IgD-negative memory B cell (primary cell): Measurements from ENCODE around the gene LRRK2. TPM values are rescaled to one million over a fixed set of nuclear protein-coding genes. Genes with fewer than 3 reads are reported as not detected.
"Not testable (repeated sequence)": the region's sequence is repeated elsewhere in the genome, so short reads cannot be mapped to it uniquely, and the experiment has no call there.

Source experiments
- H3K27ac Mint-ChIP-seq, 3 donors: one replicate each; pipeline ENCODE4 v1.8.0; 2020 to 2022; ENCODE audit warnings: mild to moderate bottlenecking in 3 of 3, mixed read lengths in 3 of 3, moderate library complexity in 1 of 3
- H3K27me3 Mint-ChIP-seq: one replicate; pipeline ENCODE4 v1.8.0; 2021; ENCODE audit warnings: mixed read lengths
- H3K36me3 Mint-ChIP-seq: one replicate; pipeline ENCODE4 v1.8.0; 2020; ENCODE audit warnings: mild to moderate bottlenecking, mixed read lengths
- H3K4me1 Mint-ChIP-seq, 3 donors: one replicate each; pipeline ENCODE4 v1.8.0; 2020 to 2022; ENCODE audit warnings: mixed read lengths in 3 of 3, mild to moderate bottlenecking in 1 of 3
- H3K4me3 Mint-ChIP-seq, 4 donors: one replicate each; pipeline ENCODE4 v1.8.0; 2020 to 2022; ENCODE audit warnings: mild to moderate bottlenecking in 4 of 4, mixed read lengths in 4 of 4, moderate library complexity in 3 of 4
- H3K9me3 Mint-ChIP-seq, 3 donors: one replicate each; pipeline ENCODE4 v1.8.0; 2020 to 2021; ENCODE audit warnings: mixed read lengths in 3 of 3, mild to moderate bottlenecking in 1 of 3
- polyA plus RNA-seq: library from polyadenylated mRNA; unstranded; fragments of 300-500 nt; fragmentation: Illumina TruSeq; gene quantifications from one replicate; pipeline ENCODE4 v1.2.3, GENCODE V29; 2021

Gene LRRK2
- polyA plus RNA-seq, 1 donor from 2014 or later = 6.8 TPM

GRCh38 chr12:40335991-40336390 lies 111.2 kb downstream of the LRRK2 start:
- peaks cover 0 to 2% (median under 1%) of the 10 kb centered on the region in 3 donors for H3K9me3 Mint-ChIP-seq
- no peak overlapping the region for H3K27ac Mint-ChIP-seq
- peaks cover 0 to 4% (median 1%) of the 10 kb centered on the region in 3 donors for H3K4me1 Mint-ChIP-seq
- peaks cover 9% of the 10 kb centered on the region for H3K36me3 Mint-ChIP-seq
- no peak overlapping the region for H3K4me3 Mint-ChIP-seq
- H3K27me3 Mint-ChIP-seq = no peaks in the 10 kb centered on the region

DNA sequence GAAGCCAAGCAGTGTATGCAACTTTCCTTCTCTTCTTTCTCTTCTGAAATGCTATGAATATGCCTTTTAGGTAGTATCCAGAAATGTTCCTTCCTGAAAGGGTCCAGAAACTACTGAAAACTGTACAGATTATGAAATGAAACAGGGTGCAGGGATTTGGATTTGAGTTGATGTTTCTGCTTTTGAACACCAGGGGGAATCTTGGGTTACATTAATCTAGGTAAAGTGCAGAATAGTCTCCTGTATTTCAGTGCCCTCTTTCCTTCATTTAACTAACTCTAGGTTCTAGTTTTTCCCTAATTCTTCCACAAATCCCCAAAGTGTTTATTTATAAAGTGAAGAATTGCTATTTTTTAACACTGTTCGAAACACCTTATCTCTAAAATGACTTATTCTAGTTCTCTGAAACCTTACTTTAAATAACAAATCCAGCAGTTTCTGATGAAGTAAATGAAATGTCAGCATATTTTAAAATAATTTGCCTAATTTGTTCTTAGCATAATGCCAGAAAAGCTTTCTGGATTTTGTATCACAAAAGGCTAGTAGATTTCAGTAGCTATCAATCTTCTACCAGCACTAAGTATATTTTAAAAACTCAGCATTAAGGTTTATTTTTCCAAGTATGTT lies 111.9 kb downstream of the LRRK2 start:
- H3K9me3 Mint-ChIP-seq = no peaks in the 10 kb centered on the region
- peaks cover 9% of the 10 kb centered on the region for H3K36me3 Mint-ChIP-seq
- H3K27me3 Mint-ChIP-seq = no peaks in the 10 kb centered on the region
- no peak overlapping the region for H3K4me3 Mint-ChIP-seq
- peaks cover 0 to 4% (median 1%) of the 10 kb centered on the region in 3 donors for H3K4me1 Mint-ChIP-seq
- no peak overlapping the region for H3K27ac Mint-ChIP-seq

- peaks cover 4 to 9% (median 8%) of the 10 kb centered on the region in 3 donors for H3K4me1 Mint-ChIP-seq
- H3K27ac Mint-ChIP-seq = no peak overlapping the region
- peaks cover 11% of the 10 kb centered on the region for H3K36me3 Mint-ChIP-seq
- H3K4me3 Mint-ChIP-seq = no peak overlapping the region
- H3K9me3 Mint-ChIP-seq = no peaks in the 10 kb centered on the region
- H3K27me3 Mint-ChIP-seq = no peaks in the 10 kb centered on the region
Measured at GRCh38 chr12:40338071-40338470, 113.3 kb downstream of the LRRK2 start.

DNA sequence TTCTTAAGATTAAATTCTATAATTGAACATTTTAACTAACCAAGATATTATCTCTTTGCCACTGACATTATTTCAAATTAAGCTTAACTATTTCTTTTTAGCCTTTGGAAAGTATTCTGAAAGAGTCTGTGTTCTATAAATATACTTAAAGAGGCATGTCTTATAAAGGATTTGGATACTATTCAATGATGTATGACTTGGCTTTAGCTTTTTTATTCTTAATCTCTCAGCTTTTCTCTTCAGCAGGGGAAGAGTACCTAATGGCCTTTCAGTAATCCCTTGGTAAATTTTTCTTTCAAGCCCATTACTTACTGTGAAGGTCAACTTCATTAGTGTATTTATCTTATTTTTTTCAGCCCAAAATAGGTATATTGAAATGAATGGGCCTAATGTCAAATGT lies 113.8 kb downstream of the LRRK2 start:
- Mint-ChIP-seq H3K27ac (no peak overlapping the region), H3K4me3 (no peak overlapping the region), H3K27me3 (no peaks in the 10 kb centered on the region), H3K9me3 (no peaks in the 10 kb centered on the region), H3K4me1 (peaks cover 4 to 9% (median 8%) of the 10 kb centered on the region in 3 donors), H3K36me3 (peaks cover 10% of the 10 kb centered on the region)

DNA sequence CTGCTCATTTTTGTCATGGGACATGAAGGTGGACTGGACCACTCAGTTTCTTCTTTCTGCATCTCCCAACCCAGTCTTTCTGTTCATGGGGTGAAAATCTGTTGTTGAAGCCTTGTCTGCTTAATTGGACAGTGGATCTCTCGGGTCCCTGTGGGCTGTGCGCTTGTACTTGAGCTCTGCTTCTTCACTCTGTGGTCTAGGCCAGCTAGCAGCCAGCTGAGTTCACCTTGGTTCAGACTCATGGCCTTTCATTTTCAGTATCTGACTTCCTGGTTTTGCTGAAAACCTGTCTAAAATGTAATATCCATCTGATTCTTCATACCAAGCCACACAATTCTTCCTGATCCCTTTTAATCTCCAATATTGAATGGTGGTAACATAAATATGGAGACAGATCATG lies 117.2 kb downstream of the LRRK2 start:
- Mint-ChIP-seq H3K27ac (peak overlapping the region in 1 of 3 donors; percentile 90), H3K27me3 (no peaks in the 10 kb centered on the region), H3K4me1 (peaks cover 4 to 8% (median 5%) of the 10 kb centered on the region in 3 donors), H3K4me3 (peak overlapping the region in 2 of 4 donors; percentile 29 to 74), H3K9me3 (no peaks in the 10 kb centered on the region), H3K36me3 (peaks cover 11% of the 10 kb centered on the region)

- H3K9me3 Mint-ChIP-seq = no peaks in the 10 kb centered on the region
- H3K4me3 Mint-ChIP-seq = no peak overlapping the region
- peaks cover 10% of the 10 kb centered on the region for H3K36me3 Mint-ChIP-seq
- H3K27ac Mint-ChIP-seq = no peak overlapping the region
- H3K4me1 Mint-ChIP-seq = peaks cover 4 to 7% (median 5%) of the 10 kb centered on the region in 3 donors
- no peaks in the 10 kb centered on the region for H3K27me3 Mint-ChIP-seq
Measured at GRCh38 chr12:40343124-40343523, 118.3 kb downstream of the LRRK2 start.

DNA sequence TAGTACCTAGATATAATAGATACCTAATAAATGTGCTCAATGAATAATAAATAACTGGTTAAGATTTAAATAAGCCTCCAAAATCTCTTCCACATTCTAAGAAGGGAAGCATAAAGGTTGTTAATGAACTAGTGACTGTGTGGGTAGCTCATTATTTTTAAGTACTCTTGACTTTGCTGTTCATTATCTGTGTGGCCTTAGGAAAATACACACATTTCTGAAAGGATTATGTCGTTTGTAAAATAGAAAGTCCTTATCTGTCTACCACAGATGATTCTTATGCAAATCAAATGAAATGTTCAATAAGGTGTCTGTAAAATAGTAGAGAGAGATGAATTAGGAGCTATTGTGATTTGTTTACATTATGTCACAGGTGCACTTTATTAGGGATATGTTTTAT lies 119.5 kb downstream of the LRRK2 start:
- H3K36me3 Mint-ChIP-seq = peaks cover 10% of the 10 kb centered on the region
- no peaks in the 10 kb centered on the region for H3K27me3 Mint-ChIP-seq
- H3K4me1 Mint-ChIP-seq = peaks cover 4 to 7% (median 5%) of the 10 kb centered on the region in 3 donors
- no peak overlapping the region for H3K27ac Mint-ChIP-seq
- H3K4me3 Mint-ChIP-seq = no peak overlapping the region
- H3K9me3 Mint-ChIP-seq = no peaks in the 10 kb centered on the region

DNA sequence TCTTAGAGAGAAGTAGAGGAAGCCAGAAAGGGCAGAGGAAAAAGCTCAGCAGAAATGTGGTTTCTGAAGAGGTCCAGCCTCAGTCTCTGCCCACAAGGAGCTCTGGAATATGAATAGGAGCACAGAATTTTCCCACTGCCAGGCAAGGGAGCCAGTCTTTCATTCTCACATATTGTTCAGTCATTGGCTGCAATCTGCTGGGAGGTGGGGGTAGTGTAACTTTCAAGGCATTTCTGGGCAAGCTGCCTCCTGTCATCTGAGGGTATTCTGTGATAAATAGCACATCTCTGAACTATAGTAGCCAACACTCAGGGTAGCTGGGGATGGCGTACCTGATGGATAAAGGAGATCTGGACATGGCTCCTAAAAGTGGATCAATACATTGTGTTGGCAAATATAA lies 127.2 kb downstream of the LRRK2 start:
- Mint-ChIP-seq H3K36me3 (peaks cover 9% of the 10 kb centered on the region), H3K27me3 (no peaks in the 10 kb centered on the region), H3K9me3 (no peaks in the 10 kb centered on the region), H3K4me3 (no peak overlapping the region), H3K27ac (no peak overlapping the region), H3K4me1 (peaks cover 0 to 1% (median 0%) of the 10 kb centered on the region in 3 donors)

GRCh38 chr12:40375076-40375475 lies 150.3 kb downstream of the LRRK2 start:
- Mint-ChIP-seq H3K9me3 (peaks cover 0 to 2% (median 0%) of the 10 kb centered on the region in 3 donors), H3K36me3 (no peaks in the 10 kb centered on the region), H3K27ac (no peak overlapping the region), H3K4me3 (no peak overlapping the region), H3K4me1 (peaks cover 0 to 2% (median 0%) of the 10 kb centered on the region in 3 donors), H3K27me3 (no peaks in the 10 kb centered on the region)

DNA sequence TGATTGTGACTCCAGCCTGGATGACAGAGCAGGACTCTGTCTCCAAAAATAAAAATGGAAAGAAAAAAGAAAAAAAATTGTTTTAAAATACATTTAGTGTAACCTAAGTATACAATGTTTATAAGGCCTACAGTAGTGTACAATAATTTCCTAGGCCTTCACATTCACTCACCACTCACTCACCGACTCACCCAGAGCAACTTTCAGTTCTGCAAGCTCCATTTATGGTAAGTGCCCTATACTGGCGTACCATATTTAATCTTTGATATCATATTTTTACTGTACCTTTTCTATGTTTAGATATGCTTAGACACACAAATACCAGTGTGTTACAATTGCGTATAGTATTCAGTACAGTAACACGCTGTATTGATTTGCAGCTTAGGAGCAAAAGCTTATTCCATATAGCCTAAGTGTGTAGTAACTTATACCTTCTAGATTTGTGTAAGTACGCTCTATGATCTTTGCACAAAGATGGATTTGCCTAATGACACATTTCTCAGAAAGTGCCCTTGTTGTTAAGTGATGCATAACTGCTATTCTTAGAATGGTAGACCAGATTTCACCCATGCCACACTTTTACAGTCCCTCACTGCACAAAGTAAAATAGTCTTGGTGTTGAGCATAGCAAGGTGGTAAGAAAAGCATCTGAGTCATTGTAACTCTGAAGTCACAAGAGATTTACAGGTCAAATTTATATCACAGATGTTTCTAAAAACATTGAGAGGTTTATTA lies 151.9 kb downstream of the LRRK2 start:
- Mint-ChIP-seq H3K4me3 (no peak overlapping the region), H3K9me3 (peaks cover 0 to 2% (median 0%) of the 10 kb centered on the region in 3 donors), H3K4me1 (peaks cover 0 to 2% (median under 1%) of the 10 kb centered on the region in 3 donors), H3K27ac (no peak overlapping the region), H3K27me3 (no peaks in the 10 kb centered on the region), H3K36me3 (no peaks in the 10 kb centered on the region)

GRCh38 chr12:40378691-40379090 lies 153.9 kb downstream of the LRRK2 start:
- H3K9me3 Mint-ChIP-seq = peaks cover 0 to 2% (median 0%) of the 10 kb centered on the region in 3 donors
- no peaks in the 10 kb centered on the region for H3K27me3 Mint-ChIP-seq
- peaks cover 0 to 3% (median 2%) of the 10 kb centered on the region in 3 donors for H3K4me1 Mint-ChIP-seq
- H3K4me3 Mint-ChIP-seq = no peak overlapping the region
- H3K27ac Mint-ChIP-seq = no peak overlapping the region
- H3K36me3 Mint-ChIP-seq = no peaks in the 10 kb centered on the region

DNA sequence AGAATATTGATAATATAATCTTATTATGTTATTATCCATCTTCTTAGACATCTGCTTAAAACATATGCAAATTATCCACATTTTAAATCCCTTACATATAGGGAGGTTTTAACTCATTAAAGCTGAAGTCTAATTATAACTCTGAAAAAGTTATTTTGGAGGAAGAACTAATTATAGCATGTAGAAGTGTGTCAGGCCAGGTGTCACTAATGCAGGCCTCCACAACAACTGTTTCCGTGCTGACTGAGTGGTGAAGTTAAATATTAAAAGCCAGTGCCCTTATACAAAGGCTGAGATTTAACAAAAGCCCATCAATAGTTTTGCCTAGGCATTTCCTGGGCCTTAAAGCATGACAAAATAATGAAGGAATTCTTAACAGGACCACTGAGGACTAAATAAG lies 157.4 kb downstream of the LRRK2 start:
- Mint-ChIP-seq H3K36me3 (peaks cover 1% of the 10 kb centered on the region), H3K9me3 (peaks cover 0 to 2% (median 0%) of the 10 kb centered on the region in 3 donors), H3K4me3 (no peak overlapping the region), H3K27ac (peak overlapping the region in 1 of 3 donors; percentile 33), H3K4me1 (peaks cover 0 to 3% (median 0%) of the 10 kb centered on the region in 3 donors), H3K27me3 (no peaks in the 10 kb centered on the region)

DNA sequence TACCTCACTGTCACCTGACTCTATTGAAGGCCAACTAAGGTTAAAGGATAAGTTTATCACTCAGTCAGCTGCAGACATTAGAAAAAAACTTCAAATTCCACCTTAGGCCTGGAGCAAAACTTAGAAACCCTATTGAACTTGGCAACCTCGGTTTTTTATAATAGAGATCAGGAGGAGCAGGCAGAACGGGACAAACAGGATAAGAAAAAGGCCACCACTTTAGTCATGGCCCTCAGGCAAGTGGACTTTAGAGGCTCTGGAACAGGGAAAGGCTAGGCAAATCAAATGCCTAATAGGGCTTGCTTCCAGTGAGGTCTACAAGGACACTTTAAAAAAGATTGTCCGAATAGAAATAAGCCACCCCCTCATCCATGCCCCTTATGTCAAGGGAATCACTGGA lies 162.5 kb downstream of the LRRK2 start:
- H3K9me3 Mint-ChIP-seq, H3K27ac Mint-ChIP-seq, H3K4me3 Mint-ChIP-seq, H3K27me3 Mint-ChIP-seq, H3K36me3 Mint-ChIP-seq, H3K4me1 Mint-ChIP-seq: not testable (repeated sequence)

DNA sequence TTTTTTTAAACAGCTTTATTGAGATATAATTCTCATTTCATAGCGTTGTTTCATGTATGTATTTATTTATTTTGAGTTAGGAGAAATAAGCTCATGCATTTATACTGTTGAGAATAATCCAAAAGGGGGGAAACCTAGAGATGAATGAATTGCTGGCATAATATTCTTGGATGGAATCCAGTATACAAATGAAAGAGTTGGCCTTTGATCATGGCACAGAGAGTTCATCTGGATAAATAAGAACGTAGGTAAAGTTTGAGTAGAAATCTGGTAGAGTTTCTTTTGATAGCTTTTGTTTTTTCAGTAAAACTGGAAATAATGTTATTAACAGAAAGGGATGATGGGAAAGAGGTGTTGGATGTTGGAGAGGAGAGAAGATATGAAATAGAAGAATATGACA lies 166.2 kb downstream of the LRRK2 start:
- Mint-ChIP-seq H3K9me3 (no peaks in the 10 kb centered on the region), H3K36me3 (peaks cover 1% of the 10 kb centered on the region), H3K4me3 (no peak overlapping the region), H3K27ac (no peak overlapping the region), H3K4me1 (no peaks in the 10 kb centered on the region), H3K27me3 (peaks cover 2% of the 10 kb centered on the region)

- Mint-ChIP-seq H3K27me3 (peaks cover 2% of the 10 kb centered on the region), H3K27ac (no peak overlapping the region), H3K4me3 (no peak overlapping the region), H3K4me1 (no peaks in the 10 kb centered on the region), H3K9me3 (no peaks in the 10 kb centered on the region), H3K36me3 (no peaks in the 10 kb centered on the region)
Measured at GRCh38 chr12:40393026-40393425, 168.2 kb downstream of the LRRK2 start.

DNA sequence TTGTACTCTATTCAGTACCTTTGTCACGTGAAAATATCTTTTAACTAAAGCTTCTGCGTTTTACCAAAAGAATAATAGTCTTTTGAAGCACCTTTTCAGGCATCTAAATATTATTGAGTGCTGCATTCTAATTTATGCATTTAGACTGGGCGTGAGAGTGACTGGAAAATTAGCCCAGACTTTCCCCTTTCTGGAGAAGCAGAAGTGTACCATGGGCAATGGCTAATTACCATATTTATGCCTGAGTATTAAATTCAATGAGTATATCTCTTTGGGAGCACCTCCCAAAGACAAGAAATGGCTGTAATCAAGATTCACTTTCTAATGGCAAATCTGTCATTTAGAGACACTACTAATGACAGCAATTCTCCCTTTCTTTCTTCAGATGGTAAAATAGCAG lies 174.9 kb downstream of the LRRK2 start:
- Mint-ChIP-seq H3K4me1 (no peaks in the 10 kb centered on the region), H3K27me3 (peaks cover 5% of the 10 kb centered on the region), H3K4me3 (no peak overlapping the region), H3K9me3 (no peaks in the 10 kb centered on the region), H3K36me3 (no peaks in the 10 kb centered on the region), H3K27ac (no peak overlapping the region)
